Activated naive CD4-positive, alpha-beta T cell treated with anti-CD3 and anti-CD28 coated beads, Interleukin-2, amount 10 ng/mL, durations not matched to agents 7 days and 5 days (primary cell): ENCODE measurements around the gene ACAP3.

Source experiments
- CTCF ChIA-PET: fragments of 350-600 bp; sonication (Branson Sonifier 250); formaldehyde crosslinking; loops from one replicate; lab custom pipeline; 2021; ENCODE audit warnings: antibody characterized with exemption; lab: Charles Lee
- DNase-seq: peaks from one replicate; pipeline ENCODE4 v3.0.0-alpha.2; 2020
- H3K27ac Mint-ChIP-seq: one replicate; pipeline ENCODE4 v1.8.0; 2021; ENCODE audit warnings: mild to moderate bottlenecking, moderate library complexity, mixed read lengths
- H3K27me3 Mint-ChIP-seq: one replicate; pipeline ENCODE4 v1.8.0; 2021; ENCODE audit warnings: mild to moderate bottlenecking, mixed read lengths
- H3K36me3 Mint-ChIP-seq: one replicate; pipeline ENCODE4 v1.8.0; 2021; ENCODE audit warnings: mixed read lengths
- H3K4me1 Mint-ChIP-seq: one replicate; pipeline ENCODE4 v1.8.0; 2021; ENCODE audit warnings: mixed read lengths
- H3K4me3 Mint-ChIP-seq: one replicate; pipeline ENCODE4 v1.8.0; 2021; ENCODE audit warnings: mild to moderate bottlenecking, moderate library complexity, mixed read lengths
- H3K9me3 Mint-ChIP-seq: one replicate; pipeline ENCODE4 v1.8.0; 2021; ENCODE audit warnings: mixed read lengths

ACAP3 gene

DNA sequence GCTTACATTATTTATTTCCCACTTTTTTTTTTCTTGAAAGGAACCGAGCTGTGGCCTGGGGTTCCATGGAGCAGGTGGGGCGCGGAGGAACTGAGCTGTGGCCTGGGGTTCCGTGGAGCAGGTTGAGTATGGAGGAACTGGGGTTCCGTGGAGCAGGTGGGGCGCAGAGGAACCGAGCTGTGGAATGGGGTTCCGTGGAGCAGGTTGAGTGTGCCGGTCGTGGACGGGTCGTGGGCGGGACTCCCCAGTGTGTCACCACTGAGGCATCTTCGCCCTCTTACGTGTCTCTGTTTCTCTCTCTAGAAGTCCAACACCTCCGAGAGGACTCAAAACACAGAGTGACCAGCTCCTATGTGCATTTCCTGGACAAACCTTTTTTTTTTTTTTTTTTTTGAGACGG is 28.7 kb downstream of the ACAP3 start:
- no peaks in the 10 kb centered on the region for H3K9me3 Mint-ChIP-seq
- H3K27me3 Mint-ChIP-seq: peaks cover 7% of the 10 kb centered on the region
- H3K4me3 Mint-ChIP-seq: no peak overlapping the region
- peaks cover 9% of the 10 kb centered on the region for H3K4me1 Mint-ChIP-seq
- no peaks in the 10 kb centered on the region for H3K36me3 Mint-ChIP-seq
- no peak overlapping the region for H3K27ac Mint-ChIP-seq
- no peak for DNase-seq
- CTCF ChIA-PET: no interaction called here

GRCh38 chr1:1278620-1279019 is 29.1 kb downstream of the ACAP3 start:
- H3K27me3 Mint-ChIP-seq: peaks cover 7% of the 10 kb centered on the region
- no peaks in the 10 kb centered on the region for H3K36me3 Mint-ChIP-seq
- H3K4me3 Mint-ChIP-seq: no peak overlapping the region
- H3K9me3 Mint-ChIP-seq: no peaks in the 10 kb centered on the region
- peaks cover 9% of the 10 kb centered on the region for H3K4me1 Mint-ChIP-seq
- no peak overlapping the region for H3K27ac Mint-ChIP-seq
- CTCF ChIA-PET: no interaction called here
- no peak for DNase-seq

DNA sequence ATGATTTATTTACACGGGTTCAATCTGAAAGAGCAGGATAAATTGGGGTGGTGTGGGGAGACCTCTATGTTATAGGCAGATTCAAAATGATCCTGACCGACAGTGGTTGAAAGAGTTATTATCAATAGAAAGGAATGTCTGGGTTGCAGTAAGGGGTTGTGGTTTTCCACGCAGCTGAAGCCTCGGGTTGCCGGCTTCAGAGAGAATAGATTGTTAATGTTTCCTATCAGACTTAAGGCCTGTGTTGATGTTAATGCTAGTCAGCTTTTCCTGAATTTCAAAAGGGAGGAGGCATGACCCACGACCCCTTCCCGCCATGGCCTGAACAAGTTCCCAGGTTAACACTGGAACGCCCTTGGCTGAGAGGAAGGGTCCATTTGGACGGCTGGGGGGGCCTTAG is 31.9 kb downstream of the ACAP3 start:
- peaks cover 31% of the 10 kb centered on the region for H3K4me1 Mint-ChIP-seq
- no peak for DNase-seq
- H3K4me3 Mint-ChIP-seq: peak overlapping the region; percentile 39
- peaks cover 18% of the 10 kb centered on the region for H3K36me3 Mint-ChIP-seq
- no peak overlapping the region for H3K27ac Mint-ChIP-seq
- CTCF ChIA-PET: interaction anchor here (1.2 kb wide), 1 partner anchor 154 kb away, joined by 6 read pairs; no protein-coding TSS in a partner anchor
- no peaks in the 10 kb centered on the region for H3K9me3 Mint-ChIP-seq
- H3K27me3 Mint-ChIP-seq: no peaks in the 10 kb centered on the region

- CTCF ChIA-PET: interaction anchor here (1.2 kb wide), 1 partner anchor 153 kb away, joined by 6 read pairs; no protein-coding TSS in a partner anchor
- DNase-seq: no peak
- Mint-ChIP-seq H3K36me3 (peaks cover 27% of the 10 kb centered on the region), H3K4me1 (peaks cover 40% of the 10 kb centered on the region), H3K27me3 (no peaks in the 10 kb centered on the region), H3K27ac (no peak overlapping the region), H3K9me3 (no peaks in the 10 kb centered on the region), H3K4me3 (peak overlapping the region; percentile 63)
Observed at GRCh38 chr1:1274931-1275431, 32.7 kb downstream of the ACAP3 start.

DNA sequence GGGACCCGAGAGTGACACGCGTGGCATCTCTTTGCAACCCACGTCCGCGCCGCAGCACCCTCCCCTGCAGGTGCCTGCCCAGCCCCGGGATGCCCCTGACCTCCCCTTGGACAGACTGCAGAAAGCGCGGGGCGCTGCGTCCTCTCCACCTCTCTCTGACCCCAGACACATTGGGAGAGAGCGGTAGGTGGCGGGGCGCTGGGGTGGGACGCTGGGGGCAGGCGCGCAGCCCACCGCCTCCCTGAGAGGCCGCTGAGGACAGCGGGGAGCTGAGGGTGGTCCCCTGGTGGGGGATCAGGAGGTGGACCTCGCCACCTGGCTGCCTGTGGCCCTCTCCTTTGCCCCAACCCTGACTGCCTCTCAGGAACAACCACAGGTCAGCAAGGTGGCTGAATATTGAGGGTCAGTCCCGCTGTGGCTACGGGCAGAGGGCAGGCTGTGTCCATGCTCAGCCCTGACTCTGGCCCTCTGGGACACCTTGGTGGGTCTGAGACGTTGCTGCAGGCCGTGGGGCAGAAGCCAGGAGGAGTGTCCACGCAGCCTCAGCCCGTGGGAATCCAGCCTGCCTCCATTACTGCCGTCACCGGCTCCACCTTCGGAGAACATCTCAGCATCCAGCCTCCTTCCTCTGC is 33.3 kb downstream of the ACAP3 start:
- peaks cover 30% of the 10 kb centered on the region for H3K36me3 Mint-ChIP-seq
- no peaks in the 10 kb centered on the region for H3K9me3 Mint-ChIP-seq
- no peaks in the 10 kb centered on the region for H3K27me3 Mint-ChIP-seq
- DNase-seq: no peak
- peak overlapping the region; percentile 63 for H3K4me3 Mint-ChIP-seq
- H3K4me1 Mint-ChIP-seq: peaks cover 44% of the 10 kb centered on the region
- CTCF ChIA-PET: interaction anchor here (1.2 kb wide), 1 partner anchor 152 kb away, joined by 4 read pairs; no protein-coding TSS in a partner anchor
- H3K27ac Mint-ChIP-seq: peak overlapping the region; percentile 42

GRCh38 chr1:1273512-1274298 is 34.0 kb downstream of the ACAP3 start, which contains the start of gene UBE2J2:
Gene UBE2J2 (minus strand): TSS chr1:1273854. CDS start chr1:1267992, 5,862 bp downstream.
- H3K4me1 Mint-ChIP-seq: peaks cover 44% of the 10 kb centered on the region
- peak within 1 kb of the TSS; percentile 90 for H3K4me3 Mint-ChIP-seq
- no peaks in the 10 kb centered on the region for H3K9me3 Mint-ChIP-seq
- CTCF ChIA-PET: interaction anchor here (1.2 kb wide), 1 partner anchor 151 kb away, joined by 4 read pairs; no protein-coding TSS in a partner anchor
- H3K27me3 Mint-ChIP-seq: no peaks in the 10 kb centered on the region
- H3K27ac Mint-ChIP-seq: peak within 1 kb of the TSS; percentile 87
- peak; percentile 96 for DNase-seq
- peaks cover 30% of the 10 kb centered on the region for H3K36me3 Mint-ChIP-seq

GRCh38 chr1:1273209-1273511 is 34.6 kb downstream of the ACAP3 start:
- H3K36me3 Mint-ChIP-seq: peaks cover 32% of the 10 kb centered on the region
- no peak for DNase-seq
- no peaks in the 10 kb centered on the region for H3K9me3 Mint-ChIP-seq
- H3K4me3 Mint-ChIP-seq: peak overlapping the region; percentile 90
- H3K4me1 Mint-ChIP-seq: peaks cover 44% of the 10 kb centered on the region
- H3K27me3 Mint-ChIP-seq: no peaks in the 10 kb centered on the region
- CTCF ChIA-PET: interaction anchor here (1.2 kb wide), 1 partner anchor 151 kb away, joined by 4 read pairs; no protein-coding TSS in a partner anchor
- H3K27ac Mint-ChIP-seq: peak overlapping the region; percentile 87

DNA sequence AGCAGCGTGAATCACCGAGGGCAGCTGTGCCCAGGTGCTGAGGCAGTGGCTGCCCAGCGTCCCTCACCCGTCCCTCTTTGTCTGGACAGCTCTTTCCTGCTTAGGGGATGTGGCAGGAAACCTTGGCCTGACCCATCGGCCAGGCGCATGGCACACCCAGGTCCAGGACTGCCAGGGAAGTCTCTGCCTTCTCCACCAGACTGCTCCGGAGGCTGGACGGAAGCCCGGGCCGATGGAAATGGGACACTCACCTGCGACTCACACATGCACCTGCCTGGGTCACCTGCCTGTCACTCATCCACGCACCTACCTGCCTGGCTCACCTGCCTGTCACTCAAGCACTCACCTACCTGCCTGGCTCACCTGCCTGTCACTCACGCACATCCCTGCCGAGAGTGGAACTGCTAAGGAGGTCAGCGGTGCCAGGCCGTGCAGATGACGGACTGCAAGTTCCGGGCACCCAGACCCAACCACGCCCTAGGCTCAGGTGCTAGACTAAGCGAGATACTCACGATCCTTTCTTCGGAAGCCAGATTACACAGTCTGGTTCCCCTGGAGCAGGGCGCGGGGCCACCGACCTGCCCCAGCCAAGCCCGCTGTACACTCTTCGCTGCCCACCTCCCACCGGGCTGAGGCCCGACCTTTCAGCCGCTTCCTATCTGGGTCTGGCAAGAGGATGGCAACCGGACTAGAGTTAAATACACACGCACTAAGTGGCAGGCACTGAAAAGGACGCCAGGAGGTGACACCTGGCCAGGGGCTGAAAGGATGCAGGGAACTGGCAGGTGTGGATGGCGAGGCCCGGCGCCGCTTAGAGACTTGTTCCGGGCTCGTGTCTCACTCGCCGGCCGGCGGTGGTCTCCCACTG is 35.2 kb downstream of the ACAP3 start:
- peak overlapping the region; percentile 90 for H3K4me3 Mint-ChIP-seq
- H3K27ac Mint-ChIP-seq: peak overlapping the region; percentile 87
- CTCF ChIA-PET: no interaction called here
- peak; percentile 44 for DNase-seq
- no peaks in the 10 kb centered on the region for H3K27me3 Mint-ChIP-seq
- H3K9me3 Mint-ChIP-seq: no peaks in the 10 kb centered on the region
- peaks cover 44% of the 10 kb centered on the region for H3K4me1 Mint-ChIP-seq
- H3K36me3 Mint-ChIP-seq: peaks cover 33% of the 10 kb centered on the region

DNA sequence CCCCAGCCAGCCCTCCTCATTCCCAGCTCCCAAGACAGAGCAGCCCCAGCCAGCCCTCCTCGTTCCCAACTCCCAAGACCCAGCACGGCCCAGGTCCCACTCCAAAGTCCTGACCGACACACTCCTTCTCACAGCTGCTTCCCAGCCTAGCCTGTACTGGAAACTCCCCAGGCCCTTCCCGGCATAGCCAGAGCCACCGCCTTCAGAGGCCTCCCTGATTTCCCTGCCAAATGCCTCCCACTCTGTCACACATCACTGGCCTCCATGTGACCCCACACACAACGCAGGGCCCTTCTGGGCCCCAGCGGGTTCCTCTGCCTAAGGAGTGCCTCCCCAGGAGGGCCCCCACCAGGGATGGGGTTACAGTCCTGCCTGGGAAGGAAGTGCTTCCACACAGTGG is 36.9 kb downstream of the ACAP3 start:
- CTCF ChIA-PET: interaction anchor here (1.1 kb wide), 2 partner anchors 148 to 286 kb away, joined by 3 read pairs; no protein-coding TSS in a partner anchor
- H3K27ac Mint-ChIP-seq: peak overlapping the region; percentile 29
- H3K4me3 Mint-ChIP-seq: peak overlapping the region; percentile 51
- H3K9me3 Mint-ChIP-seq: no peaks in the 10 kb centered on the region
- no peak for DNase-seq
- H3K36me3 Mint-ChIP-seq: peaks cover 40% of the 10 kb centered on the region
- peaks cover 43% of the 10 kb centered on the region for H3K4me1 Mint-ChIP-seq
- no peaks in the 10 kb centered on the region for H3K27me3 Mint-ChIP-seq

- Mint-ChIP-seq H3K4me3 (no peak overlapping the region), H3K27ac (no peak overlapping the region), H3K27me3 (no peaks in the 10 kb centered on the region), H3K4me1 (peaks cover 35% of the 10 kb centered on the region), H3K9me3 (no peaks in the 10 kb centered on the region), H3K36me3 (peaks cover 47% of the 10 kb centered on the region)
- no peak for DNase-seq
- CTCF ChIA-PET: interaction anchor here (1.5 kb wide), 1 partner anchor 146 kb away, joined by 3 read pairs; no protein-coding TSS in a partner anchor
Observed at GRCh38 chr1:1268284-1268682, 39.4 kb downstream of the ACAP3 start.

DNA sequence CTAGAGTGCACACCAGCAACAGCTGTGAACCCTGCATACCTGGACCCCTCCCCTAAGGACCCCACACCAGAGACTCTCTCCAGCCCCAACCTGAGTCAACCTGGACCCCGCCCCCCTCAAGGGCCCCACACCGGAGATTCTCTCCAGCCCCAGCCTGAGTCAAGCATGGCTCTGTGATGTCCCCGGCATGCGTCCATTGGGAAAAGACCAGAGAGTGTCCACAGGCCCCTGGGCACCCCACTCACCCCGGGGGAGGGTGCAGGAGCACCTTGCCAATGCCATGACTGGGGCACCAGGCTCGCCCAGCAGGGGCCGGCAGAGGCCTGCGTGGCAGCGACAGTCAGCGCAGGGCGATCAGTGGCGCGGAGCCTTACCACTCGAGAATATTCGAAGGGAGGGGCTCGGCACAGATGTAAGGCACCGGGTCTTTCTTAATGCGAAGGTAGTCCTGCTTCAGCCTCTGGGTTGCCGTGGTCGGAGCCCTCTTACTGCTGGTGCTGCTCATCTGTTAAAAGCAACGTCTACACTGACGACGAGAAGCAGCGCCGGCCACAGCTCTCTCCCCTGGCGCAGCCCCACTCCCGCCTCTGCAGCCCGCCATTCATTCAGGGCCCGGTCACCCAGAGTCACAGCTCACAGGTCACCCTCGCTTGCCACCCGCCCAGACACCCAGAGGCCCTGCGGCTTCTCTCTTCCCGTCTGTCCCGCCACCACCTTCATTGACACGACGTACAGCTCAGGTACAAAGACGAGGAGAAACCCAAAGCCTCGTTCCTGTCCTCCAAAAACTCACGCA is 40.0 kb downstream of the ACAP3 start:
- H3K4me1 Mint-ChIP-seq: peaks cover 31% of the 10 kb centered on the region
- H3K27ac Mint-ChIP-seq: no peak overlapping the region

DNA sequence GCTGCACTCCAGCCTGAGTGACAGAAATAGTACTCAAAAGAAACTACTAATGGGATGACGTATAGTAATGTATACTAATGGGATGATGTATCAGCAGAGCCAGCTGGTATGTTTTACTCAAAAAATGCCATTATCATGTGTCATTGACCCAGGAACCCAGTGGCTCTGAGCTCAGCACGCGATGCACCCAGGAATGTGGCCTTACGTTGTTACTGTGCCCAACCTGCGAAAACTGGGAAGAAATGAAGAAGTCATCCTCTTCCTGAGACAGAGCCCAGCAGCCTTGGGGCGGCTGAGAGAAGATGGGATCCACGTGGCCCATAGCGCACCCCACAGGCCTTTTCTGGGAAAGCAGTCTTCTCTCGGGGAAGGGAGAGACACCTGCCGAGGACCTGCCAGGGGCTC is 42.9 kb downstream of the ACAP3 start:
- no peak for DNase-seq
- H3K27me3 Mint-ChIP-seq: no peaks in the 10 kb centered on the region
- peaks cover 38% of the 10 kb centered on the region for H3K36me3 Mint-ChIP-seq
- H3K4me3 Mint-ChIP-seq: no peak overlapping the region
- CTCF ChIA-PET: interaction anchor here (2.7 kb wide), 1 partner anchor 143 kb away, joined by 17 read pairs; no protein-coding TSS in a partner anchor
- no peak overlapping the region for H3K27ac Mint-ChIP-seq
- H3K4me1 Mint-ChIP-seq: peaks cover 16% of the 10 kb centered on the region
- H3K9me3 Mint-ChIP-seq: no peaks in the 10 kb centered on the region

More for the DNA sequence above, 40.0 kb downstream of the ACAP3 start:
- no peak for DNase-seq
- no peaks in the 10 kb centered on the region for H3K27me3 Mint-ChIP-seq
- H3K36me3 Mint-ChIP-seq: peaks cover 45% of the 10 kb centered on the region
- CTCF ChIA-PET: interaction anchor here (1.5 kb wide), 1 partner anchor 145 kb away, joined by 3 read pairs; no protein-coding TSS in a partner anchor
- no peaks in the 10 kb centered on the region for H3K9me3 Mint-ChIP-seq
- H3K4me3 Mint-ChIP-seq: no peak overlapping the region

GRCh38 chr1:1264026-1264425 is 43.7 kb downstream of the ACAP3 start:
- CTCF ChIA-PET: interaction anchor here (2.7 kb wide), 1 partner anchor 142 kb away, joined by 17 read pairs; no protein-coding TSS in a partner anchor
- Mint-ChIP-seq H3K27me3 (no peaks in the 10 kb centered on the region), H3K27ac (no peak overlapping the region), H3K4me3 (no peak overlapping the region), H3K9me3 (no peaks in the 10 kb centered on the region), H3K36me3 (peaks cover 43% of the 10 kb centered on the region), H3K4me1 (peaks cover 13% of the 10 kb centered on the region)
- no peak for DNase-seq
